IPS-15b (cell line): ENCODE results near the gene SMYD3.

ENCODE experiments used
- H3K27me3 ChIP-seq: one replicate; pipeline ENCODE4 v1.6.1; 2013; ENCODE audit warnings: low read length; ENCODE audit not compliant: control insufficient read depth, insufficient read depth
- H3K36me3 ChIP-seq: one replicate; pipeline ENCODE4 v1.6.1; 2013; ENCODE audit warnings: low read length; ENCODE audit not compliant: control insufficient read depth, insufficient read depth
- H3K4me1 ChIP-seq: one replicate; pipeline ENCODE4 v1.6.1; 2013; ENCODE audit warnings: mild to moderate bottlenecking, low read length; ENCODE audit not compliant: control insufficient read depth, insufficient read depth
- H3K4me3 ChIP-seq: one replicate; pipeline ENCODE4 v1.5.1; 2013; ENCODE audit warnings: low read depth, low read length
- H3K9ac ChIP-seq: one replicate; pipeline ENCODE4 v1.6.1; 2013; ENCODE audit warnings: low read depth, mild to moderate bottlenecking, low read length
- H3K9me3 ChIP-seq: one replicate; pipeline ENCODE4 v1.6.1; 2013; ENCODE audit warnings: mild to moderate bottlenecking, low read length; ENCODE audit not compliant: control insufficient read depth, insufficient read depth

Gene SMYD3

DNA sequence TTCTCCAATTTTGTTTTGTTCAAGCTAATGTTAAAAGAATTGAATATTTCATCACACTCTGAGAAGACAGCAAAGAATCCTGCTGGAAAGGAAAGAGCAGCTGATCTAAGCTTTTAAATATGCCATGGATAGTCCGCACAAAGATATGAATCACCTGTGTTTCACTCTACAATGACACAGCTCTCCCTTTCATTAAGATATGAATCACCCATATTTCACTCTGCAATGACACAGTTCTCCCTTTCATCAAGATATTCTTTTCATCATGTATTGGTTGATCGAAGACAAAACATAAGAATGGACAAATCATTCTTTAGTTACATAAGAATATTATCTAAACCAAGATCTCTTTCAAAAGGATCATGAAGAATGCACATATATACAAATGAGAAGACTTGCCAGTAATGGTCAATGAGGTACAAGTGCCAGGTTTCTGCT lies 367.3 kb downstream of the SMYD3 start:
- no peak overlapping the region for H3K4me3 ChIP-seq
- no peaks in the 10 kb centered on the region for H3K4me1 ChIP-seq
- H3K36me3 ChIP-seq: no peaks in the 10 kb centered on the region
- no peak overlapping the region for H3K9ac ChIP-seq
- H3K9me3 ChIP-seq: no peaks in the 10 kb centered on the region
- H3K27me3 ChIP-seq: no peaks in the 10 kb centered on the region

DNA sequence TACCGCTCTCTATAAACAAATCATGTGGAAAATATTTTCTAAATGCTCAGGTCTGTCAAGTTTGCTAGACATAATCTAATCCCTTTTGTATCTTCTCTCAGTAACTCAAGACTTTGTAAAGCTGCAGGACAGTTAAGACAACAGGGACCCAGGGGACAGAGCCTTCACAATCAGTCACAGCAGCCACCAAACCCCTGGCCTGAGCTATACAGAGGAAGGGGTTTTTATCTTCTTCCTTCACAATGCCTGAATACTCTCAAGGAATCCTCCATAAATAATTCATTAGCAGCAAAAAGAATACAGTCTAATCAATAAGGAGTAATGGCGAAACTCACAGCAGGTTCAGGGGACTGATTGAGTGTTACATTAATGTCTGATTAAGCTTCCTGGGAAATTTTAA lies 368.3 kb downstream of the SMYD3 start:
- Histone ChIP-seq H3K9ac (no peak overlapping the region), H3K9me3 (no peaks in the 10 kb centered on the region), H3K4me1 (no peaks in the 10 kb centered on the region), H3K36me3 (no peaks in the 10 kb centered on the region), H3K4me3 (no peak overlapping the region), H3K27me3 (no peaks in the 10 kb centered on the region)

DNA sequence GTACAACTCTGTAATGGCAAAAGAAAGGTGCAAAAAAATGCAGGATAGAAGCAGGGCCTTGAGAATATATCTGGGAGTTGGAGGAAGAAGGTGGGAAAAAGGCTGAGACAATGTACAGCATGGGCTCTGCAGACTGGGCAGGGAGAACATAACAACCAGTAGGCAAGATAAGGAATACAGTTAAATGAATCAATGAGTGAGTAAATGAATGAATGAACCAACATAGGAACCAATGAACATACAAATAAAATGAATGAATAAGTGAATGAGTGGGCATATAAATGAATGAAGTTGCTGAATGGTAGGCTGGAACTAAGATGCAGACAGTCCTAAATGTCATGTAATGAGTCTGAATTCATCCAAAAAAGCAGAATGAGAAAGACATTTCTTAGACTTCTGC lies 370.6 kb downstream of the SMYD3 start:
- H3K9ac ChIP-seq: no peak overlapping the region
- no peaks in the 10 kb centered on the region for H3K27me3 ChIP-seq
- no peaks in the 10 kb centered on the region for H3K9me3 ChIP-seq
- no peaks in the 10 kb centered on the region for H3K4me1 ChIP-seq
- no peak overlapping the region for H3K4me3 ChIP-seq
- H3K36me3 ChIP-seq: no peaks in the 10 kb centered on the region

DNA sequence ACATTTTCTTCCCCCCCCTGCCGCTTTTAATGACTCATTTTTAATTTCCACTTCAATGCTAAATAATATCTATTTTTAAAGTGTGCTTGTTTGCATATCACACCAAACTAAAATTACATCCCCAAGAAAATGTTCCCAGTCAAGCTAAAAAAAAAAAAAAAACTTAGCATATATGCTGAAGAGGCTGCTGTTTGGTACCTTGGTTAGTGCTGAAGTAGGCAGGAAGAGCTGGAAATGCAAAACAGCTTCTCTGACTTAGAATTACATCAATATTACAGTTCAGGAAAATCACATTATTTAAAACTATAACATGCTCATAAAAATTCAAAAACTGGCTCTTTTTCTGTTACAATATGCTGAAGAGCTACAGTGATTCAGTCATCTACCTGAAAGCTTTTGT lies 372.3 kb downstream of the SMYD3 start:
- H3K9ac ChIP-seq: no peak overlapping the region
- H3K36me3 ChIP-seq: no peaks in the 10 kb centered on the region
- H3K4me3 ChIP-seq: no peak overlapping the region
- no peaks in the 10 kb centered on the region for H3K9me3 ChIP-seq
- no peaks in the 10 kb centered on the region for H3K4me1 ChIP-seq
- H3K27me3 ChIP-seq: no peaks in the 10 kb centered on the region

DNA sequence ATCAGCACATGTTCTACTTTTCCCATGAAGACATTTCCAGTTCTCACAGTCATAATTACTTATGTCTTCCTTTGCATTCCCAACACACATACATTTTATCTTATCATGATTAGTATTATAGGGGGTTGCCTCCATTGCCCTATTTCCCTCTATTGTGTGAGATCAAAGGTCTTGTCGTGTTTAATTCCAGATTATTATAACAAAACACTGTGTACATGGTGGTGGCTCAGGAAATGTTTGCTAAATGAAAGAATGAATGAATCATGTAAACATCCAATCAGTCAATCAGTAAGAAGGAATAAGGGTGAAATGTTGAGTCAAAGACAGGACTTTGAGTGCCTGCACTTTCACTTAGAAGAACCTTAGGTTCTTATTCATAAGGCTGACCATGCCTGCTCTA lies 376.0 kb downstream of the SMYD3 start:
- Histone ChIP-seq H3K36me3 (no peaks in the 10 kb centered on the region), H3K4me1 (no peaks in the 10 kb centered on the region), H3K27me3 (no peaks in the 10 kb centered on the region), H3K9me3 (no peaks in the 10 kb centered on the region), H3K9ac (no peak overlapping the region), H3K4me3 (no peak overlapping the region)

DNA sequence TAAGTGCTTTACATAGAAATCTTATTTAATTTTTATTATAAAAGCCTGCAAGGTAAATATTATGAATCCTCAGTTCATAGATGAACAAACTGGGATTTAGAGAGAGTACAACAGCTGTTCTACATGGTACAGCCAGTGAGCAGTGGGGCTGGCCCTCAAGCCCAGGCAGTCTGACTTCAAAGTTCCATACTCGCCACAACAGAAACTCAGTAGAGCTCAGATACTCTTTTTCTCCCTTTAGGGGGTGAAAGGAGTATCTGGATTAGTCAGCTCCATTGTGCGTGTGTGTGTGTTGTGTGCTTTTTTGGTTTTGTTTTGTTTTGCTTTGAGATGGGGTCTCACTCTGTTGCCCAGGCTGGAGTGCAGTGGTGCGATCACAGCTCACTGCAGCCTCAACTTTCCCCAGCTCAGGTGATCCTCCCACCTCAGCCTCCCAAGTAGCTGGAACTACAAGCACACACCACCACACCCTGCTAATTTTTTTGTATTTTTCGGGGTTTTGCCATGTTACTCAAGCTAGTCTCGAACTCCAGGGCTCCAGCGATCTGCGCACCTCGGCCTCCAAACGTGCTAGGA lies 378.5 kb downstream of the SMYD3 start:
- Histone ChIP-seq H3K9ac (no peak overlapping the region), H3K4me3 (no peak overlapping the region)

DNA sequence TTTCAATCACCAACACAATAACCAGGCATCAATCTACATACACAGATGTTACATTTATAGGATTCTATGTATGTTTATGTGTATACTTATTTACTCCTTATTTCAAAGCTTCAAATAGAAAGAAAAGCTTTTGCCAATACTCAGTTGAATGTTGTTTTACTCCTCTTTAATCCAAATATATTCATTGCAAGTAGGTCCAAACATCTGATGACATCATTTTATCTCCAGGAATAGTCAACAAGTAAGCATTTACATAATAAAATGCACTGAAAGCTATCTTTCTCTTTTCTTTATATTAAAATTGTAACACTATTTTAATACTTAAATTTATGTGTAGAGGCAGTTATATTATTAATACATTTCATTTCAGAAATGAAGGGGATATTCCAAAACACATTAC lies 380.5 kb downstream of the SMYD3 start:
- Histone ChIP-seq H3K9ac (no peak overlapping the region), H3K9me3 (no peaks in the 10 kb centered on the region), H3K36me3 (no peaks in the 10 kb centered on the region), H3K4me3 (no peak overlapping the region), H3K27me3 (no peaks in the 10 kb centered on the region), H3K4me1 (no peaks in the 10 kb centered on the region)

More for the DNA sequence above, 378.5 kb downstream of the SMYD3 start:
- Histone ChIP-seq H3K9me3 (no peaks in the 10 kb centered on the region), H3K36me3 (no peaks in the 10 kb centered on the region), H3K4me1 (no peaks in the 10 kb centered on the region), H3K27me3 (no peaks in the 10 kb centered on the region)

DNA sequence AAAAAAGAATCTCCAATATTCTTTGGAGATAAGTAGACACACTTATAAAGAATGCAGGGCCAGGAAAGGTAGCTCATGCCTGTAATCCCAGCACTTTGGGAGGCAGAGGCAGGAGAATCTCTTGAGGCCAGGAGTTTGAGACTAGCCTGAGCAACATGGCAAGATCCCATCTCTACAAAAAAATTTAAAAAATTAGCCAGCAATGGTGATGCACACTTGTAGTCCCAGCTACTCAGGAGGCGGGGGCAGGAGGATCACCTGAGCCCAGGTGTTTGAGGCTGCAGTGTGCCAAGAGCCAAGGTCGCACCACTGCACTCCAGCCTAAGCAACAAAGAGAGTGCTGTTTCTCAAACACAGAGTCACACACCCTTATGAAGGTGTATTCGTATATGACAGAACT lies 385.0 kb downstream of the SMYD3 start:
- Histone ChIP-seq H3K9ac (no peak overlapping the region), H3K4me1 (peaks cover 4% of the 10 kb centered on the region), H3K9me3 (no peaks in the 10 kb centered on the region), H3K36me3 (no peaks in the 10 kb centered on the region), H3K27me3 (no peaks in the 10 kb centered on the region), H3K4me3 (no peak overlapping the region)

DNA sequence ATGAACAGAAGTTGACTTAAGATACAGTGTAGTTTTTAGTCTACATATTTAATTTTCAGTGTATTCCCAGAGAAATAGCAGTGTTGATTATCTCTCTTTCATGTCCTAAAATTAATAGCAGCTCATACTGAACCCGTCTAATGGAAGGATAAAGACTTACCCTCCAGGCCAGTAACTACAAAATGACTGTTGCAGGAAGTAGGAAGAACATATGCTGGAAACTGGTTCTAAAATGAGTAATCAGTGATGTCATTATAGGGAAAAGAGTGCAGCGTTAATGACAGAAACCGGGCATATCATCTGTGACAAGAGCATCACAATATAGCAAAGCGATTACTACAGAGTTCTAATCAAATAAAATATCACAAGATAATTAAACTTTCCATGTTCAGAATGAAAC lies 385.5 kb downstream of the SMYD3 start:
- no peak overlapping the region for H3K9ac ChIP-seq
- H3K27me3 ChIP-seq: no peaks in the 10 kb centered on the region
- H3K4me3 ChIP-seq: no peak overlapping the region

DNA sequence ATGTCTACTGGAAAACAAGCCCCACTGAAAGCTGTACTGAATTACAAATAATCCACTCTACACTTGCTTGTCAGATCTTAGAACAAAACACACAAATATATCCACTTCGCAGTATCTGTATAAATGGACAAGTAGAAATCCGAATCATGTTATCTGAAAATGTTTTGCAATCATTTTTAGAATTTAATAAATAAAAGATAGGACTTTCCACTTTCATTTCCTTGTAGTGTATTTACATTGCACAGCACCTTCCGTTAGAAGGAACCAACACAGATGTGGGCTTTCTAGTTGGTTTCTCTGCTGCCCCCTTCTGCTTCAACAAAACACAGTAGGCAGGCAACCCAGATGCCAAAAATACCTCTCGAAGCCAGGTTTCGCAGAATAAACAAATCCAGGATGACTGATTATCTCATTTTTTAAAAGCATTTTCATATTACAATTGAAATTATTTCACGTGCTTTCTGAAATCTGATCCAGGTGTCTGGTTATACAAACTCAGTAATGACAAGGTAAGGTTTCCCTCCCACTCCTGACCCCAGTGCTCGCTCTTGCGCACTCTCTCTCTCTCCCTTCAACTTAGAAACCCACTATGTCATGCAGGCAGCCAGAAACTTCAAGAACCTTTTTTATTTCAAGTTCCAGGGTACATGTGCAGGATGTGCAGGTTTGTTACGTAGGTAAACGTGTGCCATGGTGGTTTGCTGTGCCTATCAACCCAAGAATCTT lies 389.9 kb downstream of the SMYD3 start:
- Histone ChIP-seq H3K9ac (no peak overlapping the region), H3K27me3 (no peaks in the 10 kb centered on the region), H3K4me1 (peaks cover 4% of the 10 kb centered on the region), H3K9me3 (no peaks in the 10 kb centered on the region), H3K4me3 (no peak overlapping the region), H3K36me3 (no peaks in the 10 kb centered on the region)

More for the DNA sequence above, 385.5 kb downstream of the SMYD3 start:
- H3K4me1 ChIP-seq: peaks cover 4% of the 10 kb centered on the region
- H3K9me3 ChIP-seq: no peaks in the 10 kb centered on the region
- no peaks in the 10 kb centered on the region for H3K36me3 ChIP-seq

DNA sequence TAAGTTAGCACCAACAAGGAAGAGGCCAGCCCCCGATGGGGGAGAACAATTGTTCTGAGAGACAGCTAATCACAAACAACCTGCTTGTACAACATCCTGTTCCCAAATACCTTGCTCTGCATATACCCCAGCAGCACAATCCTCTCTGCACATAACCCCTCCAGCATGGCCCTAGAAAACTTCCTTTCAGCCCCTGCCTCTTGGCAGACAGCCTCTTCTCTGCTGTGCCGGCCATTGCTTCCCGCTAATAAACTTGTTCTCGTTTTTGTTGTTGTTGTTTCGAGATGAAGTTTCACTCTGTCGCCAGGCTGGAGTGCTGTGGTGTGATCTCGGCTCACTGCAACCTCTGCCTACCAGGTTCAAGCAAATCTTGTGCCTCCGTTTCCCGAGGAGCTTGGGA lies 392.7 kb downstream of the SMYD3 start:
- Histone ChIP-seq H3K36me3 (no peaks in the 10 kb centered on the region), H3K27me3 (no peaks in the 10 kb centered on the region), H3K9me3 (no peaks in the 10 kb centered on the region), H3K4me3 (no peak overlapping the region), H3K4me1 (peaks cover 4% of the 10 kb centered on the region), H3K9ac (no peak overlapping the region)

DNA sequence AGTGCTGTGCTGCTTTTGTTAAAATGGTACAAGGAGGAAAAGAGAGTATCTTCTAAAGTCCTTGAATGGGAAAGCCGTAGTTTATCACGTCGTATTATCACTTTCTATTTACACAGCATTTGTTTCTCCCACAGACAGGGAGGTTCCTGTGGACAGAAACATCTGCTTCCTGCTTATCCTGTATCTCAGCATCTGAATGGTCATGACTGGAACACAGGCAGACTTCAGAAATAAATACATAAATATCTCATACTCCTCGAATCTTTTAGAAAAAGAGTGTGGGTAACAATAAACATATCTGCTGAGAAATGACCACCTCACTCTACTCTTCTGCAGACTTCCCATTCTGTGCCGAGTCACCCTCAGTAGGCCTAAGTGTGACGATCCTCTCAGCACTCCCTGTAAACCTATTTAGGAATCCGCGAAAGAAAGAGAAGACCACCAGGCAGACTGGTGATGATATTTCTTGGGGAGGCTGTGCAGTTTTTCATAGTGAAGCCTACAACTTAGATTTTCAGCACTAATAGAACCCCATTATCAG lies 393.5 kb downstream of the SMYD3 start:
- Histone ChIP-seq H3K4me3 (no peak overlapping the region), H3K9ac (no peak overlapping the region), H3K9me3 (no peaks in the 10 kb centered on the region), H3K36me3 (no peaks in the 10 kb centered on the region), H3K4me1 (peaks cover 4% of the 10 kb centered on the region), H3K27me3 (no peaks in the 10 kb centered on the region)
